IgD-negative memory B cell (primary cell): Measurements from ENCODE around the gene BEGAIN. TPM values are rescaled to one million over a fixed set of nuclear protein-coding genes. Genes with fewer than 3 reads are reported as not detected.

Experiments
- H3K27ac Mint-ChIP-seq, 3 donors: one replicate each; pipeline ENCODE4 v1.8.0; 2020 to 2022; ENCODE audit warnings: mild to moderate bottlenecking in 3 of 3, mixed read lengths in 3 of 3, moderate library complexity in 1 of 3
- H3K27me3 Mint-ChIP-seq: one replicate; pipeline ENCODE4 v1.8.0; 2021; ENCODE audit warnings: mixed read lengths
- H3K36me3 Mint-ChIP-seq: one replicate; pipeline ENCODE4 v1.8.0; 2020; ENCODE audit warnings: mild to moderate bottlenecking, mixed read lengths
- H3K4me1 Mint-ChIP-seq, 3 donors: one replicate each; pipeline ENCODE4 v1.8.0; 2020 to 2022; ENCODE audit warnings: mixed read lengths in 3 of 3, mild to moderate bottlenecking in 1 of 3
- H3K4me3 Mint-ChIP-seq, 4 donors: one replicate each; pipeline ENCODE4 v1.8.0; 2020 to 2022; ENCODE audit warnings: mild to moderate bottlenecking in 4 of 4, mixed read lengths in 4 of 4, moderate library complexity in 3 of 4
- H3K9me3 Mint-ChIP-seq, 3 donors: one replicate each; pipeline ENCODE4 v1.8.0; 2020 to 2021; ENCODE audit warnings: mixed read lengths in 3 of 3, mild to moderate bottlenecking in 1 of 3
- polyA plus RNA-seq: library from polyadenylated mRNA; unstranded; fragments of 300-500 nt; fragmentation: Illumina TruSeq; gene quantifications from one replicate; pipeline ENCODE4 v1.2.3, GENCODE V29; 2021

BEGAIN gene
- polyA plus RNA-seq, 1 donor from 2014 or later = 0.91 TPM

DNA sequence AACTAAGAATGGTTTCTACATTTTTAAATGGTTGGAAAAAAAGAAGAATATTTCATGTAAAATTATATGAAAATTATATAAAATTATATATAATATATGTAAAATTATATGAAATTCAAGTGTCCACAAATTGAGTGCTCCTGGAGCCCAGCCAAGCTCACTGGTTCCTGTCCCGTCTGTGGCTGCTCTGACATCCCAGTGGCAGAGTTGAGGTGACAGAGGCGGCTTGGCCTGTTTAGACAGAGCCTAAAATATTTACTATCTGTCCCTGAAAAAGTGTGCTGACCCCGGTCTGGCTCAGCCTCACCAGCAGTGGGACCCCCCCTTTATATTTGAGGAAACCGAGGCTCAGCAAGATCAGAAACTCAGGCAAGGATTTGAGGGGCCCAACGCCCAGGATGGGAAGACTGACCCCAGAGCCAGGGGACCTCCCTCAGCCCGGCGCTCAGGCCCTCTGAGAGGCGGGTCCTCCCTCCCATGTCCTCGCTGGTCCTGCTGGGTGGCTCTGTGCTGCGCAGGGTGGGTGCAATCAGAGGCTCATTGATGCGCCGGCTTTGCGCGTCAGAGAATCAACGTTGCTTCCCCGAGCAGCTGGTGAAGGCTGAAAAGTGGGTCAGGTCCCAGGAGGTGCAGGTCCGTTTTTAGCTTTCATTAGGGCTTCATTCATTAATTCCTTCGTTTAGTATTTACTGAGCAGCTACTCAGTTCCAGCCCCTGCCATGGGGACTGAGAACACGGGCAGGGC is 21.5 kb upstream of the BEGAIN start:
- peaks cover 2% of the 10 kb centered on the region for H3K36me3 Mint-ChIP-seq
- peaks cover 4% of the 10 kb centered on the region for H3K27me3 Mint-ChIP-seq
- no peaks in the 10 kb centered on the region for H3K9me3 Mint-ChIP-seq
- no peak overlapping the region for H3K27ac Mint-ChIP-seq
- H3K4me1 Mint-ChIP-seq = no peaks in the 10 kb centered on the region
- H3K4me3 Mint-ChIP-seq = peak overlapping the region in 1 of 4 donors; percentile 47

DNA sequence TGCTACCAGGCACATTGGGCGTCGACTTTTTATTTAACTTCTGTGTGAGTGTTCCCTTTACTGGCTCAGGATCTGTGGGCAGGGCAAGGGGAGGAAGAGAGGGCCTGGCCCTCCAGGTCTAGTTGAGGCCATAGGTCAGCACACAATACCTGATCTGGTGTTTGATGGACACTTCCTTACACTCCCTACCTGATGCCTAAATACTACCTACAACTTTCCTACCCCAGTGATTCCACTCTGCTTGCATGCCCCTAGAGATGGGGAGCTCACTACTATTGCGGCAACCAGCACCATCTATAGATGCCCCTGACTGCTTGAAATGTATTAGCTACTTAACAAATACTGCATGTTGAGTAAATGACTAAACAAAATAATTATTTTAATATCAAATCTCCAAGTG is 20.8 kb upstream of the BEGAIN start:
- Mint-ChIP-seq H3K4me1 (no peaks in the 10 kb centered on the region), H3K27me3 (peaks cover 4% of the 10 kb centered on the region), H3K27ac (no peak overlapping the region), H3K9me3 (no peaks in the 10 kb centered on the region), H3K36me3 (peaks cover 2% of the 10 kb centered on the region), H3K4me3 (no peak overlapping the region)

DNA sequence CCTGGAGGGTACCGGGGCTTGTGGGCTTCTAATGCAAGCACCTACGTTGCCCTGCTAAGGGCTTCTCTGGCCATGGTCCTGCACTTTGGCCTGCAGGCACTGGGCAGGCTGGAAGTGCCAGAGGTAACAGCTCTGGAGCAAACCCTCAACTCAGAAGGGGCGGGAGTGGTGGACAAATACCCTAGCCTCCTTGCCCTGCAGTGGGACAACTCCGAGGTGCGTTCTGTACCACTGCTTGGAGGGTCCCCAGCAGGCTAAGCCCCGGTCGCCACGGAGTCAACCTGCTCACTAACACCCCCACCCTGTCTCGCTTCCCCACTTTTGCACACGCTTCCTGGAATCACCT is 20.4 kb upstream of the BEGAIN start:
- no peaks in the 10 kb centered on the region for H3K9me3 Mint-ChIP-seq
- peaks cover 2% of the 10 kb centered on the region for H3K36me3 Mint-ChIP-seq
- H3K4me1 Mint-ChIP-seq = no peaks in the 10 kb centered on the region
- no peak overlapping the region for H3K4me3 Mint-ChIP-seq
- H3K27me3 Mint-ChIP-seq = peaks cover 4% of the 10 kb centered on the region
- no peak overlapping the region for H3K27ac Mint-ChIP-seq

DNA sequence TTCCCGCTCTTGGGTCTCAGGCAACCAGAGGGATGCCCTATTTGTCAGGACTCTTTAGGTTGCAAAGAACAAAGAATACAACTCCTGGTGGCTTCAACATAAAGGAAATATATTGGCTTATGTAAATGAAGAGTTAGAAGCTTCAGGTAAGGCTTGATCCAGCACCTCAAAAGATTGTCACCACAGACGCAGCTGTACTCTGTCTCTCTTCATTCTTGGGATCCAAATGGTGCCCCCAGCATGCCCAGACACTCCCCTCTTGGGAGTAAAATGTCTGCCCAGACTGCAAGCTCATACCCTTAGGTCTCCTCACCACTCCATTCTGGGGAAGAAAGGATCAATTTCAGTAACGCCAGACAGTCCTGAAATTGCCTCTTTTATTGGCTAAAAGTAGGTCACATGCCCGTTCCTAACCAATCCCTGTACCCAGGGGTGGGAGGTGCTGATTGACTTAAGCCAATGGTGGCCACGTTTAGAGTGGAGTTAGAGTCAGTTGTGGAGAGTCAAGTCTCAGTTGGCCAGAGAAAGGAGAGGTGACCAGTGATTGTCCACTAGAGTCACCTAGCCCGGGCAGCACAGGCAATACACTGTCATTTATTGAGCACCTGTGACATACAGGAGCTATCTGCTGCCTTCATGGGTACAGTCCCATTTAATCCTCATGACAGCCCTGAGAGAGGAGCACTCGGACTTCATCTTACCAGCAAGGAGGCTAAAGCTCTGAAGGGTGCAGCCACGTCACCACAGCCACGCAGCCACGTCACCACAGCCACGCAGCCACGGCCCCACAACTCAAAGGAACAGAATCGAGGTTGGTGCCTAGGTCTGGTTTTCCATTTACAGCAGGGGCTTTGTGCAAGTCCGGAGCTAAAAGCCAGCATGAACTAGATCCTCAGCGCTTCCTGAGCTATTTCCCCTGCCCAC is 19.7 kb upstream of the BEGAIN start:
- peaks cover 4% of the 10 kb centered on the region for H3K27me3 Mint-ChIP-seq
- H3K36me3 Mint-ChIP-seq = no peaks in the 10 kb centered on the region
- H3K27ac Mint-ChIP-seq = no peak overlapping the region
- H3K4me3 Mint-ChIP-seq = no peak overlapping the region
- H3K9me3 Mint-ChIP-seq = peaks cover 0 to 2% (median 2%) of the 10 kb centered on the region in 3 donors
- H3K4me1 Mint-ChIP-seq = no peaks in the 10 kb centered on the region

DNA sequence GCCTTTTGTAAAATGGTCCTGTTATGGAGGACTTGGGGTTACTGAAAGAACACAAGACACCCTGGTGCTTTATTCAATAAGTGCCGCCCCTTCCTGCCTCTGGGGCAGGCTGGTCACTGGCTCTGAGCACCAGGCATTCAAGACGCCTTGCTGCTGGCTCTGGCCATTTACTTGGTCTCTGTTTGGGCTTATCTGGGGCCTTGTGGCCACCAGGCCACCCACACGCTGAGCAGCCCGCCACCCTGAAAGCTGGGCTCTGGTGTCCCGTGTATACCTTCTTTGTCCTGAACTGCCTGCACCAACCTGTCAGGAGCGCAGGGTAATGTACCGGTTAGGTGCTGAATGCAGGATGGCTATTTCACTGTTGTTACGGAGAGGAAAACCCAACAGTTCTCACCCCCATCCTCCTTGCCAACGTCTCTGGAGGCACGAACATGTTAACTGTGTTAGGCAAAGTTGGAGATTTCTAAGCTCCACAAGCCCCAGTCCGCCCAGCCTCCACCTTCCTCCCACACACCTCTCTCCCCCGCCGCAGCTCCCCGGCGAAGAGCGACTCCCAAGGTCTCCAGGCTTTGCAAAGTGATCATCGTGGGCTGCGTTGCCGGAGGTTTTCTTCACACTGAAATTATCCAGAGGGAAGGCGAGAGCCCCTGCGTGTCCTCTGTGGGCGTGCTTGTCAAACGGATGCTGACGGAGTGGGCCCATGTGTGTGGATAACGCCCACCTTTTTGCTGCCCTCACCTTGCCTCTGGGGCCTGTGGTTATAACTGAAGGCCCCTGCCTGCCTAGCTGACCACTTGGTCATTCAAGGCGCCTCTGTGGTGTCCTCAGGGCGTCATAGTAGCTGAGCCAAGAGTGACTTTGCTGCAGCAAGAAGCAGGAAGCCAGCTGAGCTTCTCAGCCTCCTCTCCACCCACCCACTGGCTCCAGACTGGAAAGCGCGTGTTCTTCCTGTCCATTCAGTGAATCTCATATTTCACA is 18.8 kb upstream of the BEGAIN start:
- Mint-ChIP-seq H3K27me3 (peaks cover 4% of the 10 kb centered on the region), H3K9me3 (peaks cover 0 to 8% (median 8%) of the 10 kb centered on the region in 3 donors), H3K4me3 (no peak overlapping the region), H3K36me3 (no peaks in the 10 kb centered on the region), H3K4me1 (no peaks in the 10 kb centered on the region), H3K27ac (no peak overlapping the region)

DNA sequence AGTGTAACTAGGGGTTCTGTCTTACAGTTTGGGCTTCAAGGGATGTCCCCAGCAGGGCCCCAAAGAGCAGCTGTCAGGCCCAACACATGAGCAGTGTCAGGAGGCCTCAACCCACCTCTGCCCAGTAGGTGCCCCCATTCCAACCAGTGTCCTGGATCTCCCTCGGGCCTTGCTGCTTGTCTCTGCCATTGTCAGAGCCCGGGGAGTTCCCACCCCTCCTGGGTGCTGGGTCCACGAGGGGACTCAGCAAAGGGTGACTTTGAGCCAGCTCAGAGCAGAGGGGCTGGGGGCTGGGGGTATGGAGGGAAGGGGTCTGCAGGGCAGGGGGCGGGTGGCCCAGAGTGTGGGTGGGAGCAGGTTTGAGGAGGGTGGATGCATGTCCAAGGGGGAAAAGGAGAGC is 18.0 kb upstream of the BEGAIN start:
- H3K9me3 Mint-ChIP-seq = peaks cover 0 to 13% (median 9%) of the 10 kb centered on the region in 3 donors
- no peaks in the 10 kb centered on the region for H3K36me3 Mint-ChIP-seq
- H3K27me3 Mint-ChIP-seq = peaks cover 4% of the 10 kb centered on the region
- no peak overlapping the region for H3K27ac Mint-ChIP-seq
- H3K4me1 Mint-ChIP-seq = no peaks in the 10 kb centered on the region
- H3K4me3 Mint-ChIP-seq = no peak overlapping the region

DNA sequence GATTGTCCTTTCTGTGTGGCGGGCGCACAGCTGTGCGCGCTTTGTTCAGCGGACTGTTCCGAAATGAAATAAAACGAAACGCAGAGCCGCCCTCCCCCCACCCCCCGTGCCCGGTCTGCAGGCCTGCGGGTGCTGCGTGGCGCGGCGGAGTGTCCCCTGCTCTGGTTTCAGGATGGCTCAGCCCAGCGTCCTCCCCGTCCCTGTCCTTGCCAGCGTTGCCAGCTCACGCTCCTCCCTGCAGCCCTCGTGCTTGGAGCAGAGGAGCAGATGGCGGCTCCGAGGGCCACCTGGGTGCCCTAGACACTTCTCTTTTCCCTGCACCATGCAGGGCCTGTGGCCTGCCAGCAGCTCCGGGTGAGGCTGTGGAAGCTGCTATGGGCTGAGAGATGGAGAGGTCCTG is 17.5 kb upstream of the BEGAIN start:
- Mint-ChIP-seq H3K9me3 (peaks cover 0 to 13% (median 9%) of the 10 kb centered on the region in 3 donors), H3K27me3 (peaks cover 4% of the 10 kb centered on the region), H3K4me1 (peaks cover 0 to 5% (median 0%) of the 10 kb centered on the region in 3 donors), H3K36me3 (no peaks in the 10 kb centered on the region), H3K27ac (no peak overlapping the region), H3K4me3 (no peak overlapping the region)

DNA sequence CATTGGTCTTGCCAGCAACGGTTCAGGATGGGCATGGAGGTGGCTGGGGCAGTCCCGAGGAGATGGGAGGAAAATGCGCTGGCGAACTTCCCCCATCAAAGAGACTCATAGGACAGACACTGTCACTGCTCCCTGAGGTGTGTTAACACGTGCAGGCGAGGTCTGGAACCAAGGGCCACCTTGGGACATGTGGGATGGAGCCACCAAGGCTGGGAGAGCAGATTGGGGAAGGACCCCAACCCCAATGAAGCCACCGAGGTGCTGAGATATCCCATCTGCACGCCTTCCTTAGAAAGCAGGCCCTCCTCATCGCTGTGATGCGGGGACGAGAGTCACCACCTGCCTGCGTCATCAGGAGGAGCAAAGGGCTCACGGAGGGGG is 16.9 kb upstream of the BEGAIN start:
- Mint-ChIP-seq H3K9me3 (peaks cover 0 to 13% (median 9%) of the 10 kb centered on the region in 3 donors), H3K4me3 (no peak overlapping the region), H3K36me3 (no peaks in the 10 kb centered on the region), H3K27ac (no peak overlapping the region), H3K27me3 (peaks cover 4% of the 10 kb centered on the region), H3K4me1 (peaks cover 0 to 6% (median 0%) of the 10 kb centered on the region in 3 donors)

DNA sequence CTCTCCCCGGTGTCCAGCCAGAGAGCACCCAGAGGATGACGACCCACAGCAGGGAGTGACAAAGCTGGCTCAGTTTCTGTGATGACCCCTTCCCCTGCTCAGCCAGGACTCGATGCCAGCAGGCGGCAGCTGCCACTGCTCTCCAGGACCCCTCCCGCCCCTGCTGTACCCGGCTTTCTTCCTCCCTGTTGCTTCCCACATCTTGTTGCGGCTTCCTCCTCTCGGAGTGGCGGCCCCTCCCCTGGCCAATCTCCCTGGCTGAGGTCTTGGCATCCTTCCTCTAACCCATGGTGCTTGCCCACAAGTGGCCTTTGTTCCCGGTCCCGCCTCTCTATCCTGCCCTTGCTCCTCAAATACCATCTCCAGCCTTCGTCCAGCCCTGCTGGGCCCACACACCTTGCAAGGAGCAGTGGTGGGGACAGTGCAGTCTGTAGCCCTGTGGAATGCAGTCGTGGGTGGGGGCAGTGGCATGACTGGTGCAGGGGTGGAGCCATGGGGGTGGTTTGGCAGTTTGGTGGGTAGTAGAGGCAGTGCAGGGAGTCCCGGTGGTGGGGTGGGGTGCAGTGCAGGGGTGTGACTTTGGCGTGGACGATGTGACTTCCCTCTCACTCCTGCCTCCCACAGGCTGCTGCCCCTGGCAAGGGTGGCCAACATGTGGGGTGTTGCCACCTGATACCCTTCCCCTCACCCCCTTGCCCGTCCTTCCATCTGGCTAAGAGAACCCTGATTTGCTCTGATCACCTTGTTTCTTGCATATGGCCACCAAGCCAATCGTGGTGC is 16.3 kb upstream of the BEGAIN start:
- Mint-ChIP-seq H3K4me1 (peaks cover 0 to 6% (median 0%) of the 10 kb centered on the region in 3 donors), H3K9me3 (peaks cover 0 to 13% (median 9%) of the 10 kb centered on the region in 3 donors), H3K27me3 (peaks cover 4% of the 10 kb centered on the region), H3K4me3 (no peak overlapping the region), H3K27ac (no peak overlapping the region), H3K36me3 (no peaks in the 10 kb centered on the region)

DNA sequence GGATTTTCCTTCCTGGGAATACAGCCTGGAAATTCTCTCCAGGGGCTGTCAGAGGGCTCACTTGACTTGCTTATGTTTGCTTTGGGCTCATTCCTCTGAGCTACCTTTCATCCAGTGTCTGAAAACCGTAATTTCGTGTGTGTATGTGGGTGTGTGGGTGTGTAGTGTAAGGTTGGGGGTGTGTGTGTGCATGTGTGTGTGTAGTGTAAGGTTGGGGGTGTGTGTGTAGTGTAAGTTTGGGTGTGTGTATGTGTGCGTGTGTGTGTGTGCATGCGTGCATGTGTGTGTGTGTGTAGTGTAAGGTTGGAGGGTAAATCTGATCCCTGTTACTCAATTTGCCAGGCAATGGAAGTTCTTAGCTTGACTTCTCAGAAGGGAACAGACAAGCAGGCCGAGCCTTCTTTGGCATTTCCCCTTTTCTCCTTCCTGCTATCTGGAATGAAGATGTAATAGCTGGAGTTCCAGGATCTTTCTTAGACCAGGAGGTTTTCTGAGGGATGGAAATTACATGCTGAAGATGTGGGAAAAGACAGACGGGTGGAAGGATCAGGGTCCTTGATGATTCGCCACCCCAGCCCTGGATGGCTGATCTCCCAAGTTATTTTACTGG is 15.5 kb upstream of the BEGAIN start:
- Mint-ChIP-seq H3K4me1 (peaks cover 0 to 6% (median 0%) of the 10 kb centered on the region in 3 donors), H3K9me3 (peaks cover 0 to 13% (median 9%) of the 10 kb centered on the region in 3 donors), H3K36me3 (no peaks in the 10 kb centered on the region), H3K4me3 (no peak overlapping the region), H3K27ac (peak overlapping the region in 1 of 3 donors; percentile 3), H3K27me3 (no peaks in the 10 kb centered on the region)

DNA sequence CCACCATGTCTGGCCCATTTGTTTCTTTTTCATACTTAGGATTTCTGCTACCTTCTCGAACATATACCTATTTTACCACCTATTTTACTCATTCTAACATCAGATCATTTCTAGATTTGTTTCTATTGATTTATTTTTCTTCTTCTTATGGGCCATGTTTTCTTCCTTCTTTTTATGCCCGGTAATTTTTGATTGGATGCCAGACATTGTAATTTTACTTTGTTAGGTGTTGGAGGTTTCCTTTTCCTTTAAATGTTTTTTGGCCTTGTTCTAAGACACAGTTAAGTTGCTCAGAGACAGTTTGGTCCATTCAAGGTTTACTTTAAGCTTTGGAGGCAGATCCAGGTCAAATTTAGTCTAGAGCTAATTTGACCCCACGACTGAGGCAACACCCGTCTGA is 14.7 kb upstream of the BEGAIN start:
- Mint-ChIP-seq H3K27ac (no peak overlapping the region), H3K27me3 (no peaks in the 10 kb centered on the region), H3K9me3 (peaks cover 0 to 13% (median 9%) of the 10 kb centered on the region in 3 donors), H3K4me3 (peak overlapping the region in 1 of 4 donors; percentile 49), H3K36me3 (no peaks in the 10 kb centered on the region), H3K4me1 (peaks cover 0 to 6% (median 0%) of the 10 kb centered on the region in 3 donors)

DNA sequence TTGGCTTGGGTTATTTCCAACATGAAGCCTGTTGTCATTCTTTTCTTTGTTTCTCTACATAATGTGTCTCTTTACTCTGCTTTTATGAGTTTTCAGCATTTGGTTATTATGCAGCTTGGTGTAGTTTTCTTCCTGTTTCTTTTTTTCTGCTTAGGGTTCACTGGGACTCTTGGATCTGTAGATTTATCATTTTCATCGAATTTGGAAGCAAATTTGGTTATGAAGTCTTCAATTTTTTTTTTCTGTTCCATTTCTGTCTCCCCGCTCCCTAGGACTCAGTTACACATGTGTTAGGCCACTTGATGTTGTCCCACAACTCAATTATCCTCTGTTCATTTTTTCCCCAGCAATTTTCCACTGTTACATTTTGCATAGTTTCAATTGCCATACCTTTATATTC is 13.8 kb upstream of the BEGAIN start:
- Mint-ChIP-seq H3K36me3 (no peaks in the 10 kb centered on the region), H3K27me3 (peaks cover 2% of the 10 kb centered on the region), H3K27ac (no peak overlapping the region), H3K4me1 (peaks cover 0 to 6% (median 0%) of the 10 kb centered on the region in 3 donors), H3K4me3 (peak overlapping the region in 1 of 4 donors; percentile 51), H3K9me3 (peaks cover 0 to 13% (median 9%) of the 10 kb centered on the region in 3 donors)

DNA sequence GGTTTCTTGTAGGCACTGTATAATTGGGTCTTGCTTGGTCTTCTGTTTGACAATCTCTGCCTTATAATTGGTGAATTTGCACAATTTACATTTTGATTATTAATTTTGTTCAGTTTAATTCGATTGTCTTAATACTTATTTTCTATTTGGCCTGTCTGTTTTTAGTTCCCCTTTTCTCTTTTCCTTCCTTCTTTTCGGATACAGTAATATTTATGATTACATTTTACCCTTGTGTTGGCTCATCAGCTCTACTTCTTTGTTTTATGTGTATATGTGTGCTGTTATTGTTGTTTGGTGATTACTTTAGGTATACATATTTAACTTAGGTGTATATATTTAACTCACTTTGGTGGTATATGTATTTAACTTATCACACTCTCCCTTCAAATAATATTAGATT is 12.8 kb upstream of the BEGAIN start:
- H3K27ac Mint-ChIP-seq = no peak overlapping the region
- H3K36me3 Mint-ChIP-seq = no peaks in the 10 kb centered on the region
- H3K27me3 Mint-ChIP-seq = peaks cover 2% of the 10 kb centered on the region
- peaks cover 0 to 6% (median 0%) of the 10 kb centered on the region in 3 donors for H3K4me1 Mint-ChIP-seq
- peak overlapping the region in 1 of 4 donors; percentile 12 for H3K4me3 Mint-ChIP-seq
- peaks cover 0 to 13% (median 9%) of the 10 kb centered on the region in 3 donors for H3K9me3 Mint-ChIP-seq

DNA sequence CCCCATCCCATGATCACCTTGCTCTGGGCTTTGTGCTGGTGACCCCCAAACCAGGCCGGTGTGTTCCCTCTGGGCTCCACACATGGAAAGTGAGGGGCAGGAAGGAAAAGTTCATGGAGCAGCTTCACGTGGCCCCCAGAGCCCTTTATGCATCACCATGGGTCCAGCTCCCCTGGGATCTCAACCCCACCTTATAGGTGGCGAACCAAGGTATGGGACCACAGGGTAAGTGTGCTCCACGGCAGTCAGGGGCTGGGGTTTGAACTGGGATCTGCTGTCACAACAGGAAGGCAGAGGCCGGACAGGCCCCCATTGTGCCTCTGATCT is 7.4 kb upstream of the BEGAIN start:
- peaks cover 24% of the 10 kb centered on the region for H3K27me3 Mint-ChIP-seq
- no peak overlapping the region for H3K27ac Mint-ChIP-seq
- no peaks in the 10 kb centered on the region for H3K36me3 Mint-ChIP-seq
- no peaks in the 10 kb centered on the region for H3K4me1 Mint-ChIP-seq
- H3K4me3 Mint-ChIP-seq = no peak overlapping the region
- H3K9me3 Mint-ChIP-seq = no peaks in the 10 kb centered on the region
